ENCODE measurements around the gene SIPA1L3.

- TF ChIP-seq YY1 (IDR thresholded peaks at IDR 0.05; ENCODE audit: insufficient read depth, insufficient read length) (no peak), SUZ12 (IDR thresholded peaks at IDR 0.05; ENCODE audit: extremely low read depth, insufficient read depth, insufficient read length) (no peak)
Observed at GRCh38 chr19:37914908-37915307, 7.9 kb downstream of the SIPA1L3 start.
